K562 (cell line): Measurements from ENCODE around the gene EFCAB10. TPM values are rescaled to one million over a fixed set of nuclear protein-coding genes. Genes with fewer than 3 reads are reported as not detected.

Experiments used
- ADNP ChIP-seq: fragments of 200-800 bp; sonication (Bioruptor generic); IDR thresholded peaks from 2 replicates; pipeline ENCODE4 v1.6.1; 2016; ENCODE audit warnings: missing genetic modification characterization, missing compliant biosample characterization
- ARNT ChIP-seq, 2 experiments: fragments of 450-650 bp; IDR thresholded peaks; 2 replicates each; pipeline ENCODE4 v1.6.1; 2016; ENCODE audit warnings: mild to moderate bottlenecking in 1 of 2
- BHLHE40 ChIP-seq: IDR thresholded peaks from 2 replicates; pipeline ENCODE4 v1.6.1; 2011; ENCODE audit warnings: low read length, improper control_type of control experiment
- GATAD2B ChIP-seq: fragments of 450-650 bp; IDR thresholded peaks from 2 replicates; pipeline ENCODE4 v1.6.1; 2017; ENCODE audit warnings: mild to moderate bottlenecking, borderline replicate concordance
- HIVEP1 ChIP-seq: fragments of 250-450 bp; sonication (Bioruptor Pico); IDR thresholded peaks from 2 replicates; pipeline ENCODE4 v1.4.0; 2020; ENCODE audit warnings: mild to moderate bottlenecking
- HNRNPLL ChIP-seq: fragments of 200-400 bp; formaldehyde crosslinking; IDR thresholded peaks from 2 replicates; pipeline ENCODE4 v1.6.1; 2017; ENCODE audit warnings: low read length, low read depth, mild to moderate bottlenecking; ENCODE audit not compliant: poor library complexity, severe bottlenecking
- MCM7 ChIP-seq, 2 experiments: fragments of 450-650 bp; IDR thresholded peaks; 2 replicates each; pipeline ENCODE4 v1.6.1; 2016 to 2018
- NCOA1 ChIP-seq: fragments of 450-650 bp; IDR thresholded peaks from 2 replicates; pipeline ENCODE4 v1.6.1; 2016; ENCODE audit warnings: low read depth
- NFE2L1 ChIP-seq: fragments of 450-650 bp; IDR thresholded peaks from 2 replicates; pipeline ENCODE4 v1.6.1; 2016; ENCODE audit warnings: missing genetic modification characterization, low read depth, mild to moderate bottlenecking, missing compliant biosample characterization, moderate library complexity, borderline replicate concordance
- NR1H2 ChIP-seq: sonication (generic); formaldehyde crosslinking; IDR thresholded peaks from 2 replicates; pipeline ENCODE4 v1.4.0; 2020; ENCODE audit warnings: mild to moderate bottlenecking, missing genetic modification reagents
- RAD21 ChIP-seq, 2 experiments: fragments of 250-450 bp in 1 of 2; fragments of 450-650 bp in 1 of 2; sonication (Bioruptor Pico) in 1 of 2; formaldehyde crosslinking in 1 of 2; IDR thresholded peaks in 1 of 2; conservative IDR thresholded peaks in 1 of 2; 2 replicates each; pipeline versions ENCODE4 v1.4.0 to v1.8.0; 2020 to 2022; ENCODE audit warnings: mild to moderate bottlenecking in 2 of 2, moderate library complexity in 1 of 2
- RNF2 ChIP-seq: sonication (generic); IDR thresholded peaks from 2 replicates; pipeline ENCODE4 v1.6.1; 2016
- SP2 ChIP-seq: IDR thresholded peaks from 2 replicates; pipeline ENCODE4 v1.6.1; 2011; ENCODE audit warnings: mild to moderate bottlenecking, low read depth, low read length, moderate library complexity; ENCODE audit not compliant: poor library complexity, severe bottlenecking; ENCODE audit errors: extremely low read depth
- SRSF3 ChIP-seq: fragments of 200-400 bp; formaldehyde crosslinking; IDR thresholded peaks from 2 replicates; pipeline ENCODE4 v1.6.1; 2016; ENCODE audit warnings: mild to moderate bottlenecking, low read length, moderate library complexity; ENCODE audit not compliant: insufficient read depth
- ZBTB7A ChIP-seq: IDR thresholded peaks from 2 replicates; pipeline ENCODE4 v1.6.1; 2011; ENCODE audit warnings: low read depth, mild to moderate bottlenecking, low read length, moderate library complexity, borderline replicate concordance; ENCODE audit not compliant: control insufficient read depth
- polyA plus RNA-seq, 8 experiments: library from polyadenylated mRNA; depleted of rRNA in 4 of 8; stranded (reverse) in 5 of 8; unstranded in 3 of 8; fragments of >200 nt; fragmentation: Nextera tagmentation in 2 of 8; fragmentation: Illumina TruSeq in 1 of 8; extraction: Ambion mirVana in 2 of 8; extraction: Trizol in 1 of 8; gene quantifications; 2 replicates each; pipeline versions ENCODE4 v1.2.1 to v1.2.3, GENCODE V29; 2011 to 2014; ENCODE audit warnings: inconsistent platforms in 1 of 8, missing spikeins in 1 of 8
- total RNA-seq, 7 experiments: library from RNA; depleted of rRNA in 6 of 7; stranded (reverse); fragments of >200 nt in 6 of 7; fragmentation: Illumina TruSeq in 2 of 7; extraction: Trizol in 2 of 7; gene quantifications; 2 replicates each; pipeline versions ENCODE4 v1.2.1 to v1.2.3, GENCODE V29; 2011 to 2021; ENCODE audit warnings: low replicate concordance in 1 of 7
- TF ChIP-seq, protein P1 (sequence below): fragments of 450-650 bp; IDR thresholded peaks from 2 replicates; pipeline ENCODE4 v1.6.1; 2016; ENCODE audit warnings: antibody characterized with exemption
- TF ChIP-seq, protein P2 (sequence below): sonication (generic); formaldehyde crosslinking; IDR thresholded peaks from 2 replicates; pipeline ENCODE4 v1.8.0; 2022; ENCODE audit warnings: mild to moderate bottlenecking, missing genetic modification reagents, borderline replicate concordance
- TF ChIP-seq, protein P3 (sequence below): fragments of 250-450 bp; sonication (Bioruptor Pico); IDR thresholded peaks from 2 replicates; pipeline ENCODE4 v1.8.0; 2021; ENCODE audit warnings: mild to moderate bottlenecking, moderate library complexity
- TF ChIP-seq, protein P4 (sequence below): sonication (generic); formaldehyde crosslinking; IDR thresholded peaks from 2 replicates; pipeline ENCODE4 v1.8.1; 2023; ENCODE audit warnings: mild to moderate bottlenecking, missing genetic modification reagents, moderate library complexity
- TF ChIP-seq, protein P5 (sequence below): fragments of 450-650 bp; conservative IDR thresholded peaks from 2 replicates; pipeline ENCODE4 v1.6.1; 2016; ENCODE audit warnings: missing genetic modification characterization, low read depth, mild to moderate bottlenecking, missing compliant biosample characterization, moderate library complexity

The EFCAB10 gene
- total and polyA plus RNA-seq, 9 of the 15 experiments (the other 6 are each of a cell fraction or from before 2014, with no cell fraction given): 5.0 to 21.4 (median 16.8) TPM

DNA sequence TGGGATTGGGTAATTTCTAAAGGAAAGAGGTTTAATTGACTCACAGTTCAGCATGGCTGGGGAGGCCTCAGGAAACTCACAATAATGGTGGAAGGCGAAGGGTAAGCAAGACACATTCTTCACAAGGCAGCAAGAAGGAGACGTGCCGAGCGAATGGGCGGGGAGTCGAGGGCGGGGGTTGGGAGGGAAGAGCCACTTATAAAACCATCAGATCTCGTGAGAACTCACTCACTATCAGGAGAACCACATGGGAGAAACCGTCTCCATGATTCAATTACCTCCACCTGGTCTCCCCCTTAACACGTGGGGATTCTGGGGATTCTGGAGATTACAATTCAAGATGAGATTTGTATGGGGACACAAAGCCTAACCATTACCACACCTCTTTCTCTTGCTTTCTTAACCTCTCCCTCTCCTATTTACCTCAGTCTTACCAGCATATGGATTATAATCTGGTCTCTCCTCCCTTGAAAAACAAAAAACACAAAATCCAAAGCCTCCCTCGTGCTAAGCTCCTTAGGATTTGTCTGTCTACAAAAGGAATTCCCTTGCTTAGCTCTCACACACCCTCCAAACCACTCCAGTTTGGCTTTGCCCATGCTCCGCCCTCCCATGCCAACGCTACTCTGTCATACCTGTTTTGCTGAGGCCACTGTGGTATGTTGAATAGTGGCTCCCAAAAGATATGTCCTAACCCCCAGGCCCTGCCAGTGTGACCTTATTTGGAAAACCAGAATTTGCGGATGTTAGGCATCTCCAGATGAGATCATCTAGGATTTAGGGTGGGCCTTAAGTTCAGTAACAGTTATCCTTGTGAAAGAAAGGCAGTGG is 19.6 kb upstream of the EFCAB10 start (continued):
- TF ChIP-seq, protein P1, sequence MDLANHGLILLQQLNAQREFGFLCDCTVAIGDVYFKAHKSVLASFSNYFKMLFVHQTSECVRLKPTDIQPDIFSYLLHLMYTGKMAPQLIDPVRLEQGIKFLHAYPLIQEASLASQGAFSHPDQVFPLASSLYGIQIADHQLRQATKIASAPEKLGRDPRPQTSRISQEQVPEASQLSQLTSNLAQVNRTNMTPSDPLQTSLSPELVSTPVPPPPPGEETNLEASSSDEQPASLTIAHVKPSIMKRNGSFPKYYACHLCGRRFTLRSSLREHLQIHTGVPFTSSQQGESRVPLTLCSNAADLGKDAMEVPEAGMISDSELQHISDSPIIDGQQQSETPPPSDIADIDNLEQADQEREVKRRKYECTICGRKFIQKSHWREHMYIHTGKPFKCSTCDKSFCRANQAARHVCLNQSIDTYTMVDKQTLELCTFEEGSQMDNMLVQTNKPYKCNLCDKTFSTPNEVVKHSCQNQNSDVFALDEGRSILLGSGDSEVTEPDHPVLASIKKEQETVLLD: no peak
- TF ChIP-seq, protein P2, sequence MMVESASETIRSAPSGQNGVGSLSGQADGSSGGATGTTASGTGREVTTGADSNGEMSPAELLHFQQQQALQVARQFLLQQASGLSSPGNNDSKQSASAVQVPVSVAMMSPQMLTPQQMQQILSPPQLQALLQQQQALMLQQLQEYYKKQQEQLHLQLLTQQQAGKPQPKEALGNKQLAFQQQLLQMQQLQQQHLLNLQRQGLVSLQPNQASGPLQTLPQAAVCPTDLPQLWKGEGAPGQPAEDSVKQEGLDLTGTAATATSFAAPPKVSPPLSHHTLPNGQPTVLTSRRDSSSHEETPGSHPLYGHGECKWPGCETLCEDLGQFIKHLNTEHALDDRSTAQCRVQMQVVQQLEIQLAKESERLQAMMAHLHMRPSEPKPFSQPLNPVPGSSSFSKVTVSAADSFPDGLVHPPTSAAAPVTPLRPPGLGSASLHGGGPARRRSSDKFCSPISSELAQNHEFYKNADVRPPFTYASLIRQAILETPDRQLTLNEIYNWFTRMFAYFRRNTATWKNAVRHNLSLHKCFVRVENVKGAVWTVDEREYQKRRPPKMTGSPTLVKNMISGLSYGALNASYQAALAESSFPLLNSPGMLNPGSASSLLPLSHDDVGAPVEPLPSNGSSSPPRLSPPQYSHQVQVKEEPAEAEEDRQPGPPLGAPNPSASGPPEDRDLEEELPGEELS: no peak
- TF ChIP-seq, protein P3, sequence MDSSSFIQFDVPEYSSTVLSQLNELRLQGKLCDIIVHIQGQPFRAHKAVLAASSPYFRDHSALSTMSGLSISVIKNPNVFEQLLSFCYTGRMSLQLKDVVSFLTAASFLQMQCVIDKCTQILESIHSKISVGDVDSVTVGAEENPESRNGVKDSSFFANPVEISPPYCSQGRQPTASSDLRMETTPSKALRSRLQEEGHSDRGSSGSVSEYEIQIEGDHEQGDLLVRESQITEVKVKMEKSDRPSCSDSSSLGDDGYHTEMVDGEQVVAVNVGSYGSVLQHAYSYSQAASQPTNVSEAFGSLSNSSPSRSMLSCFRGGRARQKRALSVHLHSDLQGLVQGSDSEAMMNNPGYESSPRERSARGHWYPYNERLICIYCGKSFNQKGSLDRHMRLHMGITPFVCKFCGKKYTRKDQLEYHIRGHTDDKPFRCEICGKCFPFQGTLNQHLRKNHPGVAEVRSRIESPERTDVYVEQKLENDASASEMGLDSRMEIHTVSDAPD: no peak
- no peak for TF ChIP-seq SRSF3
- no peak for TF ChIP-seq NR1H2 (CRISPR knock-in tag)
- no peak for TF ChIP-seq ZBTB7A
- TF ChIP-seq SP2: no peak
- TF ChIP-seq HIVEP1: no peak
- no peak for TF ChIP-seq ADNP (tag)
- peak; percentile 36; the same call in 1 of the 2 replicates for TF ChIP-seq BHLHE40
- TF ChIP-seq, protein P4, sequence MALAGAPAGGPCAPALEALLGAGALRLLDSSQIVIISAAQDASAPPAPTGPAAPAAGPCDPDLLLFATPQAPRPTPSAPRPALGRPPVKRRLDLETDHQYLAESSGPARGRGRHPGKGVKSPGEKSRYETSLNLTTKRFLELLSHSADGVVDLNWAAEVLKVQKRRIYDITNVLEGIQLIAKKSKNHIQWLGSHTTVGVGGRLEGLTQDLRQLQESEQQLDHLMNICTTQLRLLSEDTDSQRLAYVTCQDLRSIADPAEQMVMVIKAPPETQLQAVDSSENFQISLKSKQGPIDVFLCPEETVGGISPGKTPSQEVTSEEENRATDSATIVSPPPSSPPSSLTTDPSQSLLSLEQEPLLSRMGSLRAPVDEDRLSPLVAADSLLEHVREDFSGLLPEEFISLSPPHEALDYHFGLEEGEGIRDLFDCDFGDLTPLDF (CRISPR knock-in tag): peak; percentile 61; the same call in 1 of the 2 replicates
- no peak for TF ChIP-seq NFE2L1 (tag)
- TF ChIP-seq, protein P5, sequence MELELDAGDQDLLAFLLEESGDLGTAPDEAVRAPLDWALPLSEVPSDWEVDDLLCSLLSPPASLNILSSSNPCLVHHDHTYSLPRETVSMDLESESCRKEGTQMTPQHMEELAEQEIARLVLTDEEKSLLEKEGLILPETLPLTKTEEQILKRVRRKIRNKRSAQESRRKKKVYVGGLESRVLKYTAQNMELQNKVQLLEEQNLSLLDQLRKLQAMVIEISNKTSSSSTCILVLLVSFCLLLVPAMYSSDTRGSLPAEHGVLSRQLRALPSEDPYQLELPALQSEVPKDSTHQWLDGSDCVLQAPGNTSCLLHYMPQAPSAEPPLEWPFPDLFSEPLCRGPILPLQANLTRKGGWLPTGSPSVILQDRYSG (tag): no peak
- TF ChIP-seq ARNT (IDR thresholded peaks at IDR 0.05): no peak
- TF ChIP-seq MCM7 (IDR thresholded peaks at IDR 0.05): no peak
- TF ChIP-seq GATAD2B: no peak
- no peak for TF ChIP-seq RNF2
- TF ChIP-seq NCOA1: no peak
- TF ChIP-seq HNRNPLL: no peak
- no peak for TF ChIP-seq RAD21 (CRISPR knock-in tag; conservative IDR thresholded peaks at IDR 0.05 in 1 of 2, IDR thresholded peaks at IDR 0.05 in 1 of 2)
